GM23248 (cell line): ENCODE data around the gene ILF3. TPM values are rescaled to one million over a fixed set of nuclear protein-coding genes. Genes with fewer than 3 reads are reported as not detected.

ENCODE experiments used
- DNase-seq: peaks from one replicate; pipeline ENCODE4 v3.0.0-alpha.2; 2015
- H2AFZ ChIP-seq: fragments of 200-600 bp; sonication (generic); 2 replicates; pipeline ENCODE4 v1.6.1; 2016; ENCODE audit warnings: antibody characterized with exemption
- H3F3A ChIP-seq: fragments of 200-600 bp; sonication (generic); 2 replicates; pipeline ENCODE4 v1.6.1; 2016; ENCODE audit warnings: mild to moderate bottlenecking, antibody characterized with exemption, mixed run types; ENCODE audit not compliant: insufficient read depth
- H3K27ac ChIP-seq: fragments of 200-600 bp; sonication (generic); 2 replicates; pipeline ENCODE4 v1.5.1; 2016; ENCODE audit warnings: mild to moderate bottlenecking
- H3K27me3 ChIP-seq: fragments of 200-600 bp; sonication (generic); replicated peaks from 2 replicates; pipeline ENCODE4 v1.6.1; 2016; ENCODE audit warnings: mild to moderate bottlenecking; ENCODE audit not compliant: insufficient read depth
- H3K36me3 ChIP-seq: fragments of 200-600 bp; sonication (generic); 2 replicates; pipeline ENCODE4 v1.6.1; 2016; ENCODE audit warnings: low read depth, mild to moderate bottlenecking
- H3K4me1 ChIP-seq: fragments of 200-600 bp; sonication (generic); 2 replicates; pipeline ENCODE4 v1.6.1; 2016; ENCODE audit warnings: mild to moderate bottlenecking; ENCODE audit not compliant: insufficient read depth
- H3K4me2 ChIP-seq: fragments of 200-600 bp; sonication (generic); one replicate; pipeline ENCODE4 v1.6.1; 2016; ENCODE audit warnings: mild to moderate bottlenecking; ENCODE audit not compliant: unreplicated experiment
- H3K4me3 ChIP-seq: fragments of 200-600 bp; sonication (generic); 2 replicates; pipeline ENCODE4 v1.5.1; 2016; ENCODE audit warnings: mild to moderate bottlenecking
- H3K79me2 ChIP-seq: fragments of 200-600 bp; sonication (generic); 2 replicates; pipeline ENCODE4 v1.6.1; 2016; ENCODE audit warnings: mild to moderate bottlenecking; ENCODE audit not compliant: insufficient read depth
- H3K9ac ChIP-seq: fragments of 200-600 bp; sonication (generic); 2 replicates; pipeline ENCODE4 v1.6.1; 2016; ENCODE audit warnings: mild to moderate bottlenecking
- H3K9me2 ChIP-seq: fragments of 200-600 bp; sonication (generic); 2 replicates; pipeline ENCODE4 v1.6.1; 2016; ENCODE audit warnings: mixed run types, mild to moderate bottlenecking, moderate library complexity; ENCODE audit not compliant: insufficient read depth
- H3K9me3 ChIP-seq: fragments of 200-600 bp; sonication (generic); one replicate; pipeline ENCODE4 v1.6.1; 2017; ENCODE audit warnings: low read depth
- H4K20me1 ChIP-seq: fragments of 200-600 bp; sonication (generic); 2 replicates; pipeline ENCODE4 v1.6.0; 2016; ENCODE audit not compliant: insufficient read depth
- EZH2 ChIP-seq: fragments of 200-600 bp; sonication (generic); IDR thresholded peaks from 2 replicates; pipeline ENCODE4 v1.6.1; 2018; ENCODE audit warnings: antibody characterized with exemption, mild to moderate bottlenecking; ENCODE audit not compliant: insufficient read depth, poor library complexity, severe bottlenecking
- EZH2phosphoT487 ChIP-seq: fragments of 200-600 bp; sonication (generic); IDR thresholded peaks from 2 replicates; pipeline ENCODE4 v1.6.1; 2018; ENCODE audit warnings: antibody characterized with exemption, moderate library complexity, mild to moderate bottlenecking, low read depth; ENCODE audit not compliant: insufficient read depth
- WGBS, 2 experiments: methylation state at CpG; one replicate each; pipeline ENCODE4 v1.1.6; 2015 to 2017; ENCODE audit warnings: low lambda C conversion rate in 2 of 2, low coverage in 1 of 2; ENCODE audit errors: missing lambda C conversion rate in 2 of 2; 5-methylcytosine and 5-hydroxymethylcytosine counted together
- in situ Hi-C: fragments of 300-500 bp; cut with MboI; formaldehyde crosslinking; loops from 2 replicates; pipeline ENCODE4 v1.15.0; 2020
- microRNA counts: library from miRNA; unstranded; fragments of <30 nt; microRNA quantifications from one replicate; lab custom pipeline; 2016
- microRNA-seq: library from miRNA; unstranded; fragments of <30 nt; microRNA quantifications from one replicate; pipeline ENCODE4, GENCODE V29; 2016; ENCODE audit warnings: borderline number of aligned reads
- polyA plus RNA-seq: library from polyadenylated mRNA; unstranded; fragments of >200 nt; fragmentation: Nextera tagmentation; extraction: Ambion mirVana; gene quantifications from 2 replicates; pipeline ENCODE4 v1.2.1, GENCODE V29; 2016
- small RNA-seq: library from RNA; depleted of rRNA; stranded (forward); fragments of <200 nt; gene quantifications from one replicate; pipeline ENCODE3, GENCODE V24; 2014; ENCODE audit warnings: low read depth, low replicate concordance
- total RNA-seq: library from RNA; depleted of rRNA; stranded (reverse); fragments of >200 nt; shearing (Covaris generic); gene quantifications from 2 replicates; pipeline ENCODE4 v1.2.3, GENCODE V29; 2014; rRNA removed

ILF3 gene
- total and polyA plus RNA-seq, 2 experiments from 2014 or later: 75.5 to 80.1 TPM

DNA sequence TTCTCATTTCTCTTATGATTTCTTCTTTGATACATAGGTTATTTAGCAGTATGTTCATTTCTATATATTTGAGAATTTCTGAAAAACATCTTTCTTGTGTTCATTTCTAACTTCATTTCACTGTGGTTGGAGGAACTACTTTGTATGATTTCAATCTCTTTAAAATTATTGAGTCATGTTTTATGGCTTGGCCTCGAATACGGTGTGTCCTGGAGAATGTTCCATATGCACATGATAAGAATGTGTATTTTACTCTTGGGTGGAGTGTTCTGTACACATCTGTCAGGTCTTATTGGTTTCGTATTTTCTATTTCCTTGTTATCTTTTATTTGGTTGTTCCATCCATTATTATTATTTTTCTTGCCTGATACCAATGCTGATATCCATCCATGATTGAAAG lies 86.7 kb downstream of the ILF3 start:
- Histone ChIP-seq H2AFZ (no peak overlapping the region), H3K27me3 (no peaks in the 10 kb centered on the region), H3K4me1 (no peaks in the 10 kb centered on the region), H3K9me2 (no peaks in the 10 kb centered on the region), H3K4me3 (no peak overlapping the region), H3K27ac (no peak overlapping the region), H3F3A (no peaks in the 10 kb centered on the region), H3K79me2 (peaks cover 100% of the 10 kb centered on the region), H3K9ac (no peak overlapping the region), H3K36me3 (0 out of 2 replicates have a peak, but pooled peaks cover 4% of the 10 kb centered on the region), H3K4me2 (no peak overlapping the region), H3K9me3 (no peaks in the 10 kb centered on the region), H4K20me1 (peaks cover 1% of the 10 kb centered on the region; the same call in 1 of the 2 replicates)
- in situ Hi-C loops: no loop called here
- 98 to 100% methylated on average over 3 of the region's 3 CpGs for WGBS, 2 experiments
- TF ChIP-seq EZH2phosphoT487 (no peak), EZH2 (no peak)
- no peak for DNase-seq

MicroRNAs encoded within 50 kb of the gene (microRNA counts, 767-probe panel; counts per million panel counts)
- microRNA hsa-miR-638 (lab: Ali Mortazavi, UCI): 447 counts per million, percentile 86 among the panel's probes with 10 or more counts

Small RNAs within 50 kb of the gene (microRNA-seq; reads per million reads assigned to microRNA genes)
- gene MIR638: not detected

Small RNAs within 50 kb of the gene (small RNA-seq; reads per million reads assigned to genes)
- gene MIR638: not detected

Other genes starting within 250 kb of the ILF3 start
- gene PDE4A, start 233.8 kb upstream of the ILF3 start, total RNA-seq: 2.4 and 4.7 TPM in 2 replicates
- gene PDE4A, start 233.8 kb upstream of the ILF3 start, polyA plus RNA-seq: 15.9 and 17.4 TPM in 2 replicates
- 93.2 and 99.5 TPM in 2 replicates for gene KEAP1, start 151.0 kb upstream of the ILF3 start, total RNA-seq
- 74.4 and 81.5 TPM in 2 replicates for gene KEAP1, start 151.0 kb upstream of the ILF3 start, polyA plus RNA-seq
- gene S1PR5, start 136.9 kb upstream of the ILF3 start, total RNA-seq: 1.8 and 3.3 TPM in 2 replicates
- 1.2 and 1.6 TPM in 2 replicates for gene S1PR5, start 136.9 kb upstream of the ILF3 start, polyA plus RNA-seq
- gene ATG4D, start 110.4 kb upstream of the ILF3 start, total RNA-seq: 12.4 and 18.0 TPM in 2 replicates
- gene ATG4D, start 110.4 kb upstream of the ILF3 start, polyA plus RNA-seq: 6.2 and 6.3 TPM in 2 replicates
- gene KRI1, start 88.3 kb upstream of the ILF3 start, total RNA-seq: 10.5 and 11.3 TPM in 2 replicates
- gene KRI1, start 88.3 kb upstream of the ILF3 start, polyA plus RNA-seq: 14.9 and 15.1 TPM in 2 replicates
- gene CDKN2D, start 85.4 kb upstream of the ILF3 start, total RNA-seq: 7.8 and 8.5 TPM in 2 replicates
- gene CDKN2D, start 85.4 kb upstream of the ILF3 start, polyA plus RNA-seq: 10.7 and 11.7 TPM in 2 replicates
- gene AP1M2, start 67.0 kb upstream of the ILF3 start, total RNA-seq: not detected in 2 replicates
- gene AP1M2, start 67.0 kb upstream of the ILF3 start, polyA plus RNA-seq: not detected in 2 replicates
- 17.4 and 41.1 TPM in 2 replicates for gene SLC44A2, start 28.8 kb upstream of the ILF3 start, total RNA-seq
- gene SLC44A2, start 28.8 kb upstream of the ILF3 start, polyA plus RNA-seq: 44.5 and 48.6 TPM in 2 replicates
- 33.2 and 42.2 TPM in 2 replicates for gene QTRT1, start 47.1 kb downstream of the ILF3 start, total RNA-seq
- gene QTRT1, start 47.1 kb downstream of the ILF3 start, polyA plus RNA-seq: 42.7 and 49.0 TPM in 2 replicates
- gene DNM2, start 63.7 kb downstream of the ILF3 start, total RNA-seq: 47.2 and 48.9 TPM in 2 replicates
- gene DNM2, start 63.7 kb downstream of the ILF3 start, polyA plus RNA-seq: 58.7 and 60.5 TPM in 2 replicates
- 58.7 and 66.4 TPM in 2 replicates for gene TMED1, start 181.9 kb downstream of the ILF3 start, total RNA-seq
- gene TMED1, start 181.9 kb downstream of the ILF3 start, polyA plus RNA-seq: 66.7 and 68.2 TPM in 2 replicates
- 0.22 TPM in 1 of 2 replicates, not detected in the other for gene C19orf38, start 194.1 kb downstream of the ILF3 start, total RNA-seq
- 0.20 and 0.42 TPM in 2 replicates for gene C19orf38, start 194.1 kb downstream of the ILF3 start, polyA plus RNA-seq
- gene CARM1, start 217.2 kb downstream of the ILF3 start, total RNA-seq: 41.9 and 42.4 TPM in 2 replicates
- 5.3 TPM in 2 replicates for gene CARM1, start 217.2 kb downstream of the ILF3 start, polyA plus RNA-seq